ENCODE measurements around the gene PLAU.

GRCh38 chr10:73902351-73902750 is 8.6 kb upstream of the PLAU start:
- TF ChIP-seq CTCF (IDR thresholded peaks at IDR 0.05; ENCODE audit: low read length) (no peak), EZH2phosphoT487 (IDR thresholded peaks at IDR 0.05; ENCODE audit: low read length) (no peak), EZH2 (optimal IDR thresholded peaks at IDR 0.05; ENCODE audit: low read depth, low read length) (no peak)

All from MM.1S (cell line).